Transverse colon (tissue), 4 donors: ENCODE data around the gene POMGNT1. TPM values are rescaled to one million over a fixed set of nuclear protein-coding genes. Genes with fewer than 3 reads are reported as not detected.
A peak's percentile ranks its signal among the peaks of the same experiment; 100 is the strongest.

Source experiments
- DNase-seq: peaks from one replicate; pipeline ENCODE4 v3.0.0-alpha.2; 2019
- H3K27ac ChIP-seq, 4 donors: fragments of 200-600 bp; sonication (generic); 2 replicates each; pipeline ENCODE4 v1.5.1; 2016 to 2018; ENCODE audit warnings: inconsistent platforms in 4 of 4
- H3K27me3 ChIP-seq: fragments of 200-600 bp; sonication (generic); 2 replicates; pipeline ENCODE4 v1.5.1; 2017; ENCODE audit warnings: inconsistent platforms
- H3K36me3 ChIP-seq, 4 donors: fragments of 200-600 bp; sonication (generic); 2 replicates each; pipeline ENCODE4 v1.5.1; 2017 to 2019; ENCODE audit warnings: inconsistent platforms in 4 of 4
- H3K4me1 ChIP-seq, 4 donors: fragments of 200-600 bp; sonication (generic); 2 replicates each; pipeline ENCODE4 v1.5.1; 2017 to 2020; ENCODE audit warnings: inconsistent platforms in 4 of 4
- H3K4me3 ChIP-seq, 4 donors: fragments of 200-600 bp; sonication (generic); 1 replicate in 1 of 4; 2 replicates in 3 of 4; pipeline versions ENCODE4 v1.5.1 to v1.6.1; 2017 to 2019; ENCODE audit warnings: inconsistent platforms in 4 of 4
- H3K9me3 ChIP-seq, 2 donors: fragments of 200-600 bp; sonication (generic); 2 replicates each; pipeline ENCODE4 v1.5.1; 2017 to 2019; ENCODE audit warnings: inconsistent platforms in 2 of 2
- EP300 ChIP-seq: sonication (generic); formaldehyde crosslinking; IDR thresholded peaks from one replicate; pipeline ENCODE4 v1.6.1; 2017; ENCODE audit warnings: antibody characterized with exemption, low read depth
- POLR2A ChIP-seq: fragments of 450-650 bp; IDR thresholded peaks from one replicate; pipeline ENCODE4 v1.6.1; 2016; ENCODE audit warnings: antibody characterized with exemption, mild to moderate bottlenecking, moderate library complexity
- POLR2AphosphoS5 ChIP-seq, 3 donors: sonication (generic); formaldehyde crosslinking; IDR thresholded peaks; one replicate each; pipeline ENCODE4 v1.6.1; 2016; ENCODE audit warnings: antibody characterized with exemption in 3 of 3
- WGBS, 2 donors: methylation state at CpG; one replicate each; pipeline ENCODE4 v1.1.5; 2018; ENCODE audit warnings: low coverage in 1 of 2; 5-methylcytosine and 5-hydroxymethylcytosine counted together
- in situ Hi-C, 4 donors: fragments of 200-750 bp; cut with MboI; loops; one replicate each; pipeline versions ENCODE4 v1.15.0 to v1.15.1; 2017; ENCODE audit warnings: low sequenced_read_pairs in 3 of 4, low pct_ligation_motif_present in 1 of 4, low pct_unique_long_range_greater_than_20kb in 1 of 4
- intact Hi-C: fragments of 100-400 bp; cut with DNase I; formaldehyde crosslinking; loops from one replicate; pipeline ENCODE4 v1.15.1; 2023; ENCODE audit warnings: low total_unique reads
- total RNA-seq, 4 donors: library from RNA; depleted of rRNA; stranded (reverse); fragments of >200 nt; gene quantifications; one replicate each; pipeline ENCODE4 v1.1.0, GENCODE V29; 2016
- TF ChIP-seq, protein P1 (sequence below), 5 experiments: fragments of 200-600 bp in 3 of 5; fragments of 450-650 bp in 2 of 5; sonication (generic) in 3 of 5; IDR thresholded peaks; 1 replicate in 2 of 5; 2 replicates in 3 of 5; pipeline ENCODE4 v1.5.1; 2016 to 2017; ENCODE audit warnings: antibody characterized with exemption in 5 of 5, inconsistent platforms in 3 of 5, mild to moderate bottlenecking in 2 of 5, moderate library complexity in 1 of 5

POMGNT1 gene
- total RNA-seq, 4 donors from 2014 or later, result 13.3 to 35.5 (median 27.6) TPM

DNA sequence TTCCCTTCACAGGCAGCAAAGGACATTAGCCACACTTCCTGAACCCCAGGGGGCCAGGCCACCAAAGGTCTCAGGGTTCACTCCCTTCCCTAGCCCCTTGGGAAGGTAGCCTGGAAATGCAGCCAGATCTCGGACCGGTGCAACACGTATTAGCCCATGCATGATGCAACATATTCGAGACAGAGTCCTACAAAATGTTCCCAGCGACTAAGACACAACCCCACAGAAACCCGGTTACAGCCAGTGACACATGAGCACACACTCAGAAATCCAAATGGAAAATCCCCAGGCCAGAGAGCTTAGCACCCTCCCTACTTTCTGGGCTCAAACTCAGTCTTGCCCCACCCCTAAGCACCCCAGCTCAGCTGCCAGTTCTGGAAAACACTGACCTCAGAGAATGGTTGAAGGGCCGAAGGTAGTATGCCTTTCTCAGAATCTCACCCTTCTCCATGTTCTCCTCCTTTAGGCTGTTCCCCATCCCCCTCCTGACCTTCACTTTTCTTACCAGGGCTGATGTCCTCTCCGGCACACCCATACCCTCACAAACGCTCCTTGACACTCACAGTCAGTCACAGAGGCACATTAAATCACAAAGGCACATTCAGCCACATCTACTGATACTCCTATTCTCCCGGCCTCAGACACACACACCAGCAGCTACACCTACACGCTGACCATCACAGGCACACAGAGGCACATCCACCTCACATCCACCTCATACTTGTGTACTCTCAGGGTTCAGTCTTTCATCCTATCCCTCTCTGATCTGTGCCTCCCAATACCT is 23.6 kb downstream of the POMGNT1 start, which contains the start of gene TSPAN1:
TSS of gene TSPAN1 (plus strand) at position 640 of the 784 bp plus-strand sequence. CDS start 6,021 bp downstream, outside the sequence.
- Histone ChIP-seq H3K27ac (peak within 1 kb of the TSS; percentile 1 to 32 (median 27)), H3K4me1 (peaks cover 8 to 32% (median 18%) of the 10 kb centered on the region in 4 donors), H3K4me3 (no peak within 1 kb of the TSS), H3K9me3 (no peaks in the 10 kb centered on the region), H3K36me3 (no peaks in the 10 kb centered on the region), H3K27me3 (no peaks in the 10 kb centered on the region)
- intact Hi-C loops, result no loop called here
- in situ Hi-C loops, result loop anchor here in 3 of 4 donors (5.0 kb wide), 1 partner anchor 137 kb away; no protein-coding TSS in a partner anchor
- TF ChIP-seq POLR2AphosphoS5 (IDR thresholded peaks at IDR 0.05), result no peak
- WGBS, 2 donors, result 46 to 66% methylated on average over 2 to 11 of the region's 11 CpGs
- DNase-seq, result no peak

DNA sequence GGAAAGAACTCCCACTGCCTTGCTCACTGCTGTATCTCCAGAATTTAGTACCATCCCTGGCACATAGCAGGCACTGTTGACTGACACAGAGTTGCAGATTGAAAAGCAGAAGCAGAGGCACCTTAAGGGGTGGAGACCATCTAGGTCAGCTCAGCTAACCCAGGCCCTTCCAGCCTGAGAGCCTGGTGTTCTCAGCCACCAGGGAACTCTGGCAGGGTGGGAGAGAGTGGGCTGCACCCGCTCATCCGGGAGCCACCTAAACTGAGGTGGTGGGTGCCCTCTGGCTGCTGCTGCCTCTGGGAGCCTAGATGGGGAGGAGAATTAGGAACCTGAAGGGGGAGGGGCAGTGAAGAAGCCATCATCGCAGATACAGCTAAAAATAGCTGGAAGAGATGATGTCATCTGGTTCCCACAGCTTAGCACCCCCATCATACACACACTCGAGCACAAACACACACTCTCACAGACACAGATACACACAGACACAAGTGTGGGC is 24.8 kb downstream of the POMGNT1 start:
- in situ Hi-C loops, result no loop called here
- no peaks in the 10 kb centered on the region for H3K27me3 ChIP-seq
- TF ChIP-seq, protein P1, sequence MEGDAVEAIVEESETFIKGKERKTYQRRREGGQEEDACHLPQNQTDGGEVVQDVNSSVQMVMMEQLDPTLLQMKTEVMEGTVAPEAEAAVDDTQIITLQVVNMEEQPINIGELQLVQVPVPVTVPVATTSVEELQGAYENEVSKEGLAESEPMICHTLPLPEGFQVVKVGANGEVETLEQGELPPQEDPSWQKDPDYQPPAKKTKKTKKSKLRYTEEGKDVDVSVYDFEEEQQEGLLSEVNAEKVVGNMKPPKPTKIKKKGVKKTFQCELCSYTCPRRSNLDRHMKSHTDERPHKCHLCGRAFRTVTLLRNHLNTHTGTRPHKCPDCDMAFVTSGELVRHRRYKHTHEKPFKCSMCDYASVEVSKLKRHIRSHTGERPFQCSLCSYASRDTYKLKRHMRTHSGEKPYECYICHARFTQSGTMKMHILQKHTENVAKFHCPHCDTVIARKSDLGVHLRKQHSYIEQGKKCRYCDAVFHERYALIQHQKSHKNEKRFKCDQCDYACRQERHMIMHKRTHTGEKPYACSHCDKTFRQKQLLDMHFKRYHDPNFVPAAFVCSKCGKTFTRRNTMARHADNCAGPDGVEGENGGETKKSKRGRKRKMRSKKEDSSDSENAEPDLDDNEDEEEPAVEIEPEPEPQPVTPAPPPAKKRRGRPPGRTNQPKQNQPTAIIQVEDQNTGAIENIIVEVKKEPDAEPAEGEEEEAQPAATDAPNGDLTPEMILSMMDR (IDR thresholded peaks at IDR 0.05), result no peak
- no peak for TF ChIP-seq EP300
- TF ChIP-seq POLR2AphosphoS5 (IDR thresholded peaks at IDR 0.05), result no peak
- TF ChIP-seq POLR2A, result no peak
- intact Hi-C loops, result no loop called here
- peaks cover 4 to 20% (median 14%) of the 10 kb centered on the region in 4 donors for H3K4me1 ChIP-seq
- 33% methylated on average over 4 of the region's 4 CpGs; no CpG with 5 or more reads in 1 of the 2 donors for WGBS, 2 donors
- no peaks in the 10 kb centered on the region for H3K36me3 ChIP-seq
- H3K9me3 ChIP-seq, result no peaks in the 10 kb centered on the region
- H3K4me3 ChIP-seq, result no peak overlapping the region
- no peak overlapping the region for H3K27ac ChIP-seq
- no peak for DNase-seq

DNA sequence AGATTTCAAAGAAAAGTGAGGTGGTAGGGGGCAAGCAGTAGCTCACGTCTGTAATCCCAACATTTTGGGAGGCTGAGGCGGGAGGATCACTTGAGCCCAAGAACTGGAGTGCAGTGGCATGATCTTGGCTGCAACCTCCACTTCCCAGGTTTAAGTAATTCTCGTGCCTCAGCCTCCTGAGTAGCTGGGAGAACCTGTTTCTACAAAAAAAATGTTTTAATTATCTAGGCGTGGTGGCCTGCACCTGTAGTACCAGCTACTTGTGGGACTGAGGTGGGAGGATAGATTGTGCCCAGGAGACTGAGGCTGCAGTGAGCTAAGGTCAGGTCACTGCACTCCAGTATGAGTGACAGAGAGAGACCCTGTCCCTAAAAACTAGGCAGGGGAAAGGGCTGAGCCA is 25.9 kb downstream of the POMGNT1 start:
- in situ Hi-C loops, result no loop called here
- Histone ChIP-seq H3K27me3 (peaks cover 4% of the 10 kb centered on the region), H3K4me3 (no peak overlapping the region), H3K36me3 (no peaks in the 10 kb centered on the region), H3K9me3 (no peaks in the 10 kb centered on the region), H3K27ac (peak overlapping the region in 1 of 4 donors; percentile 6), H3K4me1 (peaks cover 5 to 23% (median 15%) of the 10 kb centered on the region in 4 donors)
- intact Hi-C loops, result no loop called here
- WGBS, 2 donors, result 64 to 75% methylated on average over 2 to 4 of the region's 4 CpGs
- TF ChIP-seq POLR2A, result no peak
- DNase-seq, result no peak

DNA sequence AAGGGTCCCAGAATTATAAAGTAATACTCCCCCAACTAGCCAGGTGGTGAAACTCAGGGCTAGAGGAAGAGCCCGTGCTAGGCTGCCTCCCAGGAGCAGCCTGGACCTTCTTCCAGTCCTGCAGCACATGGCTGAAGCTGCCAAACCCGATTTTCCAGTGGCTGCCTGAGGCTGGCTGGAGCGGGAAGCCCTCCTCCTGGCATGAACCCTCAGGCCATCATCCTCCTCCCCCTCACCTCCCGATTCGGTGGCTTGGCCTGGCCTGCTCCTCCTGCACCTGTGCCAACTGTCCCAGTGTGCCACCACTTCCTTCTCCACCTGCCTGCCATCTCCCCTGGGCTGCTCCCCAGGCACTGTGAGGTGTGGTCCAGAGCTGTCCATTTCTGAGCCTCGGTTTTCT is 26.4 kb downstream of the POMGNT1 start:
- WGBS, 2 donors, result 33% methylated on average over 5 of the region's 6 CpGs; no CpG with 5 or more reads in 1 of the 2 donors
- intact Hi-C loops (no loop called here), in situ Hi-C loops (no loop called here)
- peak; percentile 56 for DNase-seq
- no peaks in the 10 kb centered on the region for H3K36me3 ChIP-seq
- TF ChIP-seq, protein P1 (IDR thresholded peaks at IDR 0.05), result no peak
- TF ChIP-seq POLR2AphosphoS5 (IDR thresholded peaks at IDR 0.05) (no peak), POLR2A (no peak), EP300 (no peak)
- peaks cover 9 to 28% (median 19%) of the 10 kb centered on the region in 4 donors for H3K4me1 ChIP-seq
- H3K27ac ChIP-seq, result peak overlapping the region in 1 of 4 donors; percentile 6
- H3K9me3 ChIP-seq, result no peaks in the 10 kb centered on the region
- H3K27me3 ChIP-seq, result peaks cover 7% of the 10 kb centered on the region
- H3K4me3 ChIP-seq, result no peak overlapping the region

DNA sequence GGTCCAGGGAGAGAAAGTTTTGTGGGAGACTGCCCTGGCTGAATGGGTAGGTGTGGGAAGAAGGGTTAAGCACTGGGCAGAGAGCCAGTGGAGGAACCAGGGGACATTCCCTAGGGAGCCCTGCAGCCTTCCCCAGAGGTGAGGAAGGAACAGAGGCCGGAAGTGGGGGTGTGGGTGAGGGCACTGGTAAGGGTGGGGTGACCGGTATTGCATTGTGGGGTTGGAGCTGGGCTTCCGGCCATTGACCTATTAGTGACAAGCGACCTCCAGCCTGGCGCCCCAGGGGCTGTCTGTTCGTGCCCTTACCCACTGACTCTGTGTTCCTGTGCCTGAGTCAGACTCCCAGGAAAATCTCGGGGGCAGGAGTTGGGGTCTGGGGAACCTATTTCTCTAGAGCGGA is 26.9 kb downstream of the POMGNT1 start:
- H3K27me3 ChIP-seq, result peaks cover 13% of the 10 kb centered on the region
- peaks cover 15 to 33% (median 22%) of the 10 kb centered on the region in 4 donors for H3K4me1 ChIP-seq
- WGBS, 2 donors, result 77 to 100% methylated on average over 1 to 6 of the region's 8 CpGs
- H3K27ac ChIP-seq, result peak overlapping the region in 1 of 4 donors; percentile 6
- TF ChIP-seq, protein P1 (IDR thresholded peaks at IDR 0.05), result no peak
- no peak for TF ChIP-seq POLR2AphosphoS5 (IDR thresholded peaks at IDR 0.05)
- TF ChIP-seq EP300, result no peak
- TF ChIP-seq POLR2A, result no peak
- no peaks in the 10 kb centered on the region for H3K9me3 ChIP-seq
- in situ Hi-C loops, result no loop called here
- H3K4me3 ChIP-seq, result no peak overlapping the region
- H3K36me3 ChIP-seq, result no peaks in the 10 kb centered on the region
- intact Hi-C loops, result no loop called here
- DNase-seq, result no peak
